NOMO-1 treated with dmso at 0.1 percent for 144 hours (cell line): ENCODE results near the gene DICER1.
A peak's percentile ranks its signal among the peaks of the same experiment; 100 is the strongest.

Experiments
- DNase-seq: peaks from one replicate; lab custom pipeline; 2025; ENCODE audit not compliant: unreplicated experiment; lab: John Stamatoyannopoulos, UW

DICER1 gene

DNA sequence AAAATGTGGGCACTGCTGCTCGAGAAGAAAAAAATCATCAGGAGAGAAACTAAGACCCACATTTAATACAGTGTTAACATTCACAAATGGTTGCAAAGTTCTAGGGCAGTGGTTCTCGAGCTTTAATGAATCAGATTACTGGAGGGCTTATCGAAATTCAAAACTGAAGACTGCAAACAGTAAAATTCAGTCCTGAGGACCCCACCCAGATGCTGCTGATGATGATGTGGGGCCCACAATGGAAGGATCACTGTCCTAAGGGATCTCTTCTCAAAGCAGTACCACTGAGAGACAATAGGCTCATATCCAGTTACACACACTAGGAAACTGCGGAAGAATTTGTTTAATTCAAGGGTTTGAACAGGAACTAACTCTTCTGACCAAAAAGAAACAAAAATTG, 31.4 kb downstream of the DICER1 start:
- no peak for DNase-seq

GRCh38 chr14:95125221-95125620, 32.1 kb downstream of the DICER1 start:
- DNase-seq: no peak

DNA sequence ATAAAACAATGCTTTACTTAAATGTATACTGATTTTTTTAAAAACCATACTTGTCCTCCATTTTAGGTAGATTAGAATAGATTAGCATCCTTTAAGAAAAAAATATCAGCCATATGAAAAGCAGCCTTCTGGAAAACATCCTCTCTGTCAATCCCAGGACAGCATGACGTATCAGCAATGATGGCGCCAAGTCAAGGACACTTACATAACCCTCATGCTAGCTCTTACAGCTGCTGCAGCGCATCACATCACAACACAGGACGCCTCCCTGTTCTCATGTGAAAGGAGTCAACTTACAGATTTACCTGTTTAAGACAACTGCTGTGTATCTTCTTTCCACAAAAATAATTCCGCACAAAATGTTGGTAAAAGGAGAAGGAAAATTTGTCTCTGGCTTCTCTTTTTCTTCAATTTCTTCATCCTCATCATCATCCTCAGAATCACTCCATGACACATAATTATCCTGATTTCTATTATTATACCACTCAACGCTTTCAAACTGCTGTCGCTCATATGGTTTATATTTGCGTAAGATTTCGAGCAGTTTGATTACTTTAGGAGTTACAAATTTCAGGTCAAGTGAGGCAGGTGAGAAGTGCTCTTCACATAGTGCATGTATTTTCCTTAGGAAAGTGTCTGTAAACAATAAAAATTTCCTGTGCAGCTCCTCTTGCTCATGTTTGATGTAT, 33.3 kb downstream of the DICER1 start:
- DNase-seq: no peak

DNA sequence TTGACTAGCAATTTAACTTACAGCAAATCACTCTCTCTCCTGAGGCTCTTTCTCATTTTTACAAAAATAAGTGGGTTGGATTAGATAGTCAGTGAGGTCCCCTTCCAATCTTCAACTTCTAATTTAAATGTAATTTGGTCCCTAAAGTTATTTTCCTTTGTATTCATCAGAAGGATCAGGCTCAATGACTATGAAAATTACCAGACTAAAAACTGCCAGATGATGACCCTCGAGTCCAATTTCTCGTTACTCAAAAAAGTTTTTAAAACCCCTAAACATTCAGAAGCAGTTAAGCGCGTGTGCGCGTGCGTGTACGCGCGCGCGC, 34.7 kb downstream of the DICER1 start:
- no peak for DNase-seq

GRCh38 chr14:95121911-95122620, 35.3 kb downstream of the DICER1 start:
- no peak for DNase-seq

DNA sequence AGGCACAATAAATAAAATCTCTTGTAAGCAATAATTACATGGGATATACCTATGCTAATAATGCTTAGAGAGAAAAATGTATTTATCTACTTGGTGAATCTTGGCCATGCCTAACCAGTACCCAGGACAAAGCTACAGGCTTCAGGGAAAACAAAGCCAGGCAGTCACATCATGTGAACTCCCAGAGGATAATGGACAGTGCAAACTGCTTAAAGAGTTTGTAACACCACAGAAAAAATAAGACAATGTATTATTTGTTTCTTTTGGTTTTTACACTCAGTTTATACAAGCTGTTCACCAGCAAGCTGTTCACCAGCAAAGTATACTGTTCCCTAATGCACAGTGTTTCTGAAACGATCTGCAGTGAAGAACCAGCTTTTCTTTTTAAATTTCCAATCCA, 38.0 kb downstream of the DICER1 start:
- DNase-seq: no peak

DNA sequence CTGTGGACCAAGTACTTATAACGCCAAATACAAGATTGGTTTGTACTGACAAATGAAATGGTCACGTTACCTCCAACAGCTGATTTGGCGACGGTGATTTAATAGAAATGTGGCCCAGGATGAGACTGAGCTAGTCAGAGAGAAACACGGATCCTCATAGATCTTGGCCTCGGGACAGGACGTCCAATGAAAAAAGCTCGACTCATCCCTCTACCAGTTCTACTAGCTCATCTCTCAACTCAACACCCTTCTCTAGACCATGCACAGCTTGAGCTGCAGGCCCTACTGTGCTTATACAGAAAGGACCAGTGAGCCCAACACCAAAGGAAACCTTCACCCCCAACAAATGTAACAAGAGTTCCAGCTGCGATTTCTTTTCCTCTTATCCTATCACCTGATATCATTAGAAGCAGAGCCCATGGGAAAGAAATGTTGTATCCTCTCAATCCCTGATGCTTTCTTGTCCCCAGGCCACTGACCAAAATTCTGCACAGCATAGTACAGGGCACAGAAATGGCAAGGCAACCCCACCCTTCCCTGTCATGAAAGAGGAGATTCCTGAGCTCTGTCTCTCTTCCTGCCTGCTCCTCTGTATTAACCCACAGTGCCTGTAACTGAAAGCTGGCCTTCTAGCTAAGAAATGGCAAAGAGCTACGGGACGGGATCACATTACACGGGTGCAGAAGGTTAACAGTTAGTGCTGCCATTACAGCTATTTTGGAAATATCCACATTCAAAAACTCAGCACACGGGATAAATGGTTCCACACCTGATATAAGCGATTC, 39.2 kb downstream of the DICER1 start:
- DNase-seq: no peak

- DNase-seq: no peak
These were observed 43.9 kb downstream of the DICER1 start for GRCh38 chr14:95113476-95113875.

GRCh38 chr14:95111507-95112164, 45.7 kb downstream of the DICER1 start:
- no peak for DNase-seq

DNA sequence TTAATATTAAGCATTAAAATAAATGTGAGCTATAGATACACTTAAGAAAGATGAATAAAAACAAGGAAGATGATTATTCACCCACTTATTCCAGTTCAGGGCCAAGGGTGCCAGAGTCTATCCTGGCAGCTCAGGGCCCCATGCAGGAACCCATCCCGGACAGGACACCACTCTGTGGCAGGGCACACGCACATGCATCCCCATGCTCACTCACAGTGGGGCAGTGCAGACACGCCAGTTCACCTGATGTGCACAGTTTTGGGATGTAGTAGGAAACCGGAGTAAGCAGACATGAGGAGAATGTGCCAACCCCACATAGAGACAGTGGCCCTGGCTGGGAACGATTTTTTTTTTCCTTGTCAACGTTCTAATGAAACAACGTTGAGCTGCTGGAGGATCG, 47.2 kb downstream of the DICER1 start:
- DNase-seq: no peak

GRCh38 chr14:95107711-95108110, 49.6 kb downstream of the DICER1 start:
- no peak for DNase-seq

GRCh38 chr14:95106971-95107370, 50.4 kb downstream of the DICER1 start:
- no peak for DNase-seq

DNA sequence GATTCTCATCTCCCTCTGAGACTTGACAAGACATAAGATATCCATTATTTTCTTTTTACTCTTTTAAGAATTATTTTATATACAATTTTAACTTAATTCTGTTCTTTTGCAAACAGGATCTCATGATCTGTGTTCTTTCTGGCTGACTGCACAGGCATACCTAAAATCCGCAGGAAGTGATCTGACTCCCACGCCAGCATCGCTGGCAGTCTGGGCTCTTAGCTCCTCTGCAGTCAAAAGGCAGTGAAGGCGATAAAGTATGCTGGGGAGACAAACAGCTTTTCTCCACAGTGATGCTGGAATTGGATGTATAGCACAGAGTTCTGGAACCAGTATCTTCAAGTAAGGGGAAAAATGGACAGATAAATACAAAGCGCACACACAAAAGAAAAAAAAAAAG, 52.4 kb downstream of the DICER1 start:
- DNase-seq: no peak

DNA sequence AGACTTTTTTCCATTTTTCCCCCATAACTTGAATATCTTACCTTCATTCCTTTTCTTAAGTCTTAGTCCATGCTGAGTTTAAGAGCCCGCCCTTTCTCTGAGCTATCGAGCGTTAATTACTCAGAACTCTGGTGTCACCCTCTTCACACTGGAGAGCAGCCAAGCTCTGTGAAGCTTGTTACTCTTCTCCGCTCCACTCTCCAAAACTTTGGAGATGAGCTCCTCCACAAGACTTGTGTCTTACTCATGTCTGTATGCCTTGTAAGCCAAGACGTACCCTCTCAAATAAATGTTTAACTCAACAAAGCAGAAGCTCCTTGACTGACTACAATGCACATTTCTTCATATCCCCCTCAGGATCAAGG, 54.7 kb downstream of the DICER1 start:
- DNase-seq: no peak

DNA sequence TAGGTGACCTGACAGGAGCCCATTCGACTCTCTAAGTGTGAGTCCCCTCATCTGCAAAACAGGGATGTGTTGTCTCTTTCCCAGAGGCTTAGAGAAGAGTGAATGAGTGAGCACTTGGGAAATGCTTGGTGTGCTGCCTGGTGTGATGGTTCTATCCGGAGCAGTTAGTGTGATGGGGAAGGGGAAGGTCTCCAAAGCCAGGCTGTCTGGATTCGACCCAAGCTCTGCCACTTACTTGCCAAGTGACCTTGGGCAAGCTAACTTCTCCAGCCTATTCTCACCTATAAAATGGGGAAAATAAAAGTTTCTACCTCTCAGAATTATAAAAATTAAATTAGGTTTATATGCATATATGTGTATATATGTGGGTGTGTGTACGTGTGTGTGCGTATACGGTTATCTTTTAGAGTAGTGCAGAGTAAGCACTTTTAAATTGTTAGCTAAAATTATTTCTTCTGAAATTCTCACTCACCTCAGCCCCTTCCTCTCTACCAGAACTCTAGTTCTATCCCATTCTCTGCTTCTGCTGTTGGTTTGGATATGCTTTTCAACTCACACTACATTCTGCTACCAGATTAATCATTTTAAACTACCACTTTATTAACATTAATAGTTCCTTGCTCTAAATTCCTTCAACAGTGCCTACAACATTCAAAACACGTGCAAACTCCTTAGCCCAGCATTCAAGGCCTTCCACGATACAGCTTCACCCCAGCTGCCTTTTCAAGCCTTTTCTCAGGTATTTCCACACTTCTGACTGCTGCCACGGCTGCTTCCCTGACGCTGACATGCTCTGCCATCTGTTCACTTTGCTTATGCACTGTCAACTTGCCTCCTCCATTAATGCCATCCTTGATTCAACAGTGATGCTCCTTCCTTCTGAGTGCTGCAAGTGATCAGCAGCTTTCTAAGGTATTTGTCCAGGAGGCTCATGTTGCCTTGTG, 55.3 kb downstream of the DICER1 start:
- no peak for DNase-seq

DNA sequence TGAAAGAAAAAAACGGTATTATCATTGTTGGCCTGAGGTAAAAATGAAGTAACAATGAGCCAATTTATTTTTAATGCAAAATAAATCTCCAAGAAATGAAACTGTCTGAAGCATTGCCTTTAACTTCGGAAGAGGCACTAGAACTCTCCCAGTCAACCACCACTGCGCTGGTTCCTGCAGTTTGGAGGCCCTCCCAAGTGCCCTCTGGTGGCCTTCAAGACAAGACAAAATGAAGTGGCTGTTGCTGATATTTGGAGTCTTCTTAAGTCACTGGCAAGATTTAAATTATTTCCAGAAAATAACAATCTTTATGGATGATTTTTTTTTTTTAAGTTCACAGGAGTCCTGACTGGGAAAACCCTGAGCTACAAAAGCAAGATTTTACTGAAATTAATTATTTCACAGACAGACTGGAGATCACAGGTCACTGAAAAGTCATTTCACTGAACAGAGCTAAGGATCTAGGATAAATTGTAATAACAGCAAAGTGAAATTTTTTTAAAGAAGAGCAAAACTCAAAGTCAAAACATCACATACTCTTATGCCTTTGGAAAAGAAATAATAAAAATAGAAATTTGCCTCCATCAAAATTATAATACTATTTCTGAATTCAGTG, 58.2 kb downstream of the DICER1 start:
- peak; percentile 30 for DNase-seq

DNA sequence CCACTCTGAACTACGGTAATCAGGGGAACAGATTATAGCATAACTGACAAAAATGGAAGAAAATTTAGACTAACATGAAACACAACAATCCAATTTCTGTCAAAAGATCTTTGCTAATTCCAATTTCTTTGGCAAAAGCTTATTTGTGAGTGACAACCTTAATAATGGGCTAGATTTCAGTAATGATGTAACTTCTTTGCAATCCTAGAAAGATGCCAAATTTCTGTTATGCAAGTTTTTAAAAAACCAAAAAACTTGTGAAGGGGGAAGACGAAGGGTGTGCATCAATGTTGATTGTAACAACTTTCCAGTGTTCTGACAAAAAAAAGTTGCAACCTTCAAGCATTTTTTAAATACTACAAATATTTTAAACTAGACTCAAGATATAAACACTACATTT, 59.9 kb downstream of the DICER1 start:
- no peak for DNase-seq

DNA sequence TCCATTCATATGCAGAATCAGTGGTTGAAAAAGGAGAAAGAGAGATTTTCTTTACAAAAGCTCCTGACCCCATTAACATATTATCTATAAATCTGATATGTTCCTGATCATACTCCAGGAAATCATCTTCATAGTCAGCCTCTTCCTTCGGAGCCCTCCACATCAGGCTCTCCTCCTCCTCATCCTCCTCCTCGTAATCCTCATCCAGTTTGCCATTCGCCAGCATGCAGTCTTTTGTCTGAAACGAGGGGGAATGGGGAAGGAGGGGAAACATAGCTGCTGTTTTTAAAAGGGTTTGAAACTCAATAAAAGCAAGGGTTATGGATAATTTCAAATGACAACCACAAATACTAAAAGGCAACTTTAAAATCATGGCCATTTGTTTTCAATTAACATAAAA, 60.9 kb downstream of the DICER1 start:
- no peak for DNase-seq

DNA sequence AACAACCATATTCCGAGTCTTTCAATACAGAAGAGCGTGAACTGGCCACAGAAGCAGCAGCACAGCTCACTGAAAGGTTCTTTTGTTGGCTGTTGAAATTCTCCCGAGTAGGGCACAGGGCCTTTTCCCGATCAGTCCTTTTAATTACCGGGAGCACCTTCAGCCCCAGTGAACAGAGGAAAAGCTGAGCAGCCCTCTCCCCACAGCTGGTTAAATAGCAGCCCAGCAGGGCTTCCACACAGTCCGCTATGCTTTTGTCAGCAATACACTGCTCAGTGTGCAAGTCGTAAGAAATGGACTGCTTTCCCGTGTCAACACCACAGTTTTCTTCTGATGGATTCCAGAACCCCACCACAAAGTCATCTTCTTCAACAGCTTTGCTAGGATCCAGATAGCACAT, 61.3 kb downstream of the DICER1 start:
- DNase-seq: no peak

DNA sequence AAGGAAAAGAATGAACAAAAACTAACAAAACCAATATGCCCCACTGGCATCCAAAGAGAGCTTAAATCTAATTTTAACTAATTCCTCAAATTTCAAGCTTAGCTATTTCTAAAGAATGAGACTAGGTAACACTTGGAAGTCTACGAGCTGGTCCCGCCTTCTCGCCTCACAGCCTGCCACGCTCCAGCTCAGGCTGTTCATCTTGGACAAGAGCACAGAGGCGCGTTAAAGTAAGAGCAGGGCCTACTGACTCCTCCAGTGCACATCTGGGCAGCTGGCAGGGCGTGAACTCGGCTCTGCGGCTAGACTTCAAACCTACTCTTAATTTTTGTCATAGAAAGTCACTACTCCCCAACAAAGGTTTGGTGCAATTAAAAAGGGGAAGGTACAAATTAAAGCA, 64.6 kb downstream of the DICER1 start:
- DNase-seq: no peak
